Osteoblast (primary cell): ENCODE measurements around the gene OR51S1. TPM values are rescaled to one million over a fixed set of nuclear protein-coding genes. Genes with fewer than 3 reads are reported as not detected.

Source experiments
- DNase-seq: peaks from one replicate; pipeline ENCODE4 v3.0.0; 2011; ENCODE audit warnings: low spot score, mixed read lengths; ENCODE audit not compliant: insufficient read length; ENCODE audit errors: missing footprints
- H2AFZ ChIP-seq: 2 replicates; pipeline ENCODE4 v1.6.0; 2011; ENCODE audit warnings: mild to moderate bottlenecking, low read length
- H3K27ac ChIP-seq: 2 replicates; pipeline ENCODE4 v1.5.1; 2011; ENCODE audit warnings: mild to moderate bottlenecking, low read depth, low read length, moderate library complexity
- H3K27me3 ChIP-seq: 2 replicates; pipeline ENCODE4 v1.6.0; 2012; ENCODE audit warnings: mild to moderate bottlenecking, control low read depth, inconsistent platforms, low read length, moderate library complexity; ENCODE audit not compliant: insufficient read depth
- H3K36me3 ChIP-seq: 2 replicates; pipeline ENCODE4 v1.5.1; 2011; ENCODE audit warnings: mild to moderate bottlenecking, low read length, control low read depth, moderate library complexity; ENCODE audit not compliant: insufficient read depth
- H3K4me1 ChIP-seq: 2 replicates; pipeline ENCODE4 v1.5.1; 2011; ENCODE audit warnings: mild to moderate bottlenecking, low read length, control low read depth, moderate library complexity; ENCODE audit not compliant: insufficient read depth
- H3K4me2 ChIP-seq: 2 replicates; pipeline ENCODE4 v1.6.0; 2011; ENCODE audit warnings: mild to moderate bottlenecking, low read length; ENCODE audit not compliant: insufficient read depth
- H3K4me3 ChIP-seq: fragments of 200-600 bp; sonication (generic); 3 replicates; pipeline ENCODE4 v1.5.1; 2012; ENCODE audit warnings: mild to moderate bottlenecking, low read length, inconsistent platforms; ENCODE audit not compliant: insufficient read depth
- H3K79me2 ChIP-seq: 2 replicates; pipeline ENCODE4 v1.6.0; 2012; ENCODE audit warnings: mild to moderate bottlenecking, low read length, control low read depth, inconsistent platforms; ENCODE audit not compliant: insufficient read depth
- H3K9me3 ChIP-seq: 2 replicates; pipeline ENCODE4 v1.5.1; 2011; ENCODE audit warnings: low read depth, low read length, control low read depth
- H4K20me1 ChIP-seq: 2 replicates; pipeline ENCODE4 v1.6.0; 2012; ENCODE audit warnings: mild to moderate bottlenecking, low read length, control low read depth; ENCODE audit not compliant: insufficient read depth
- total RNA-seq: library from RNA; depleted of rRNA; stranded (reverse); fragments of >200 nt; gene quantifications from 2 replicates; pipeline ENCODE4 v1.2.3, GENCODE V29; 2012
- TF ChIP-seq, protein P1 (sequence below): IDR thresholded peaks from 2 replicates; pipeline ENCODE4 v1.5.1; 2011; ENCODE audit warnings: mild to moderate bottlenecking, low read depth, low read length, moderate library complexity; ENCODE audit errors: extremely low read depth

The OR51S1 gene
- total RNA-seq, 1 donor, result not detected

DNA sequence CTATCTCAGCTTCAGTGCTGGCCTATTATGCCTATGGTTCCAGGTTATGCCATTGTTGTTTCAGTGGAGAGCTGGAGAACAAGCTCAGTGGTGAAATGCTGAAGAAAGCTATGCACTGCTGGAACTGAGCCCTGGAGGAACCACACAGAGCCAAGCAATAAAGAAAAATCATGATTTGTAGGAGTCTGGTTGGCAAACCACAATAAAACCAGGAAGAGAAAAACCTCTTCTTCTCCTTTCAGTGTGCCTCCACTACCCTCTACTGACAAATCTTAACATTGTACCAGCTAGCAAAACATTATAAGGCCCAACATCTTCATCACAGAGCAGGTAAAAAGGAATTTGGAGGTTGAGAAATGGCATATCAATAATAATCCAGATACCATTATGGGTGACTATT, 22.6 kb downstream of the OR51S1 start:
- no peak overlapping the region for H3K4me3 ChIP-seq
- no peak overlapping the region for H3K4me2 ChIP-seq
- H2AFZ ChIP-seq, result no peak overlapping the region
- H4K20me1 ChIP-seq, result no peaks in the 10 kb centered on the region
- H3K27me3 ChIP-seq, result no peaks in the 10 kb centered on the region
- H3K79me2 ChIP-seq, result no peaks in the 10 kb centered on the region
- H3K27ac ChIP-seq, result no peak overlapping the region
- H3K4me1 ChIP-seq, result no peaks in the 10 kb centered on the region
- TF ChIP-seq, protein P1, sequence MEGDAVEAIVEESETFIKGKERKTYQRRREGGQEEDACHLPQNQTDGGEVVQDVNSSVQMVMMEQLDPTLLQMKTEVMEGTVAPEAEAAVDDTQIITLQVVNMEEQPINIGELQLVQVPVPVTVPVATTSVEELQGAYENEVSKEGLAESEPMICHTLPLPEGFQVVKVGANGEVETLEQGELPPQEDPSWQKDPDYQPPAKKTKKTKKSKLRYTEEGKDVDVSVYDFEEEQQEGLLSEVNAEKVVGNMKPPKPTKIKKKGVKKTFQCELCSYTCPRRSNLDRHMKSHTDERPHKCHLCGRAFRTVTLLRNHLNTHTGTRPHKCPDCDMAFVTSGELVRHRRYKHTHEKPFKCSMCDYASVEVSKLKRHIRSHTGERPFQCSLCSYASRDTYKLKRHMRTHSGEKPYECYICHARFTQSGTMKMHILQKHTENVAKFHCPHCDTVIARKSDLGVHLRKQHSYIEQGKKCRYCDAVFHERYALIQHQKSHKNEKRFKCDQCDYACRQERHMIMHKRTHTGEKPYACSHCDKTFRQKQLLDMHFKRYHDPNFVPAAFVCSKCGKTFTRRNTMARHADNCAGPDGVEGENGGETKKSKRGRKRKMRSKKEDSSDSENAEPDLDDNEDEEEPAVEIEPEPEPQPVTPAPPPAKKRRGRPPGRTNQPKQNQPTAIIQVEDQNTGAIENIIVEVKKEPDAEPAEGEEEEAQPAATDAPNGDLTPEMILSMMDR, result peak; percentile 12
- no peaks in the 10 kb centered on the region for H3K36me3 ChIP-seq
- no peaks in the 10 kb centered on the region for H3K9me3 ChIP-seq
- DNase-seq, result no peak

DNA sequence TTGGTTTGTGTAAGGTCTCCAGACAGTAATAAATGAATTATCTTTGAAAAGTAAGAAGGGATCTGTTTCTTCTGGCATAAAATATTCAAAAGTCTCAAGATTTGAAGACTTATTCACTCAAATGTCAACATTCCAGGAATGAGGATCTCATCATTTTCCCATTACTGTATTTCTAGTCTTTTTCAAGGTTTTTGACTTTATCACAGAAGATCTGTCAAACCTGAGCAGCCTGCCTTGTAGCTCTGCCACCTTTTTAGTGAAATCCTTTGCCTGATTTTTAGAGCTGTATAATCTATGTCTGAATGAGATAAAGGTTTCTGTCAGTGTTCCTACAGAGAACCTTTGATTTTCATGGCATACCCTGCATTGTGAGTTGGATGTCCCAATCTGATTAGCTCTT, 23.9 kb downstream of the OR51S1 start:
- no peak for DNase-seq
- Histone ChIP-seq H3K4me3 (no peak overlapping the region), H3K9me3 (no peaks in the 10 kb centered on the region), H3K27me3 (no peaks in the 10 kb centered on the region), H4K20me1 (no peaks in the 10 kb centered on the region), H3K4me2 (no peak overlapping the region), H3K27ac (no peak overlapping the region), H3K79me2 (no peaks in the 10 kb centered on the region), H2AFZ (no peak overlapping the region), H3K36me3 (no peaks in the 10 kb centered on the region), H3K4me1 (peaks cover 2% of the 10 kb centered on the region)
- TF ChIP-seq, protein P1, result no peak

DNA sequence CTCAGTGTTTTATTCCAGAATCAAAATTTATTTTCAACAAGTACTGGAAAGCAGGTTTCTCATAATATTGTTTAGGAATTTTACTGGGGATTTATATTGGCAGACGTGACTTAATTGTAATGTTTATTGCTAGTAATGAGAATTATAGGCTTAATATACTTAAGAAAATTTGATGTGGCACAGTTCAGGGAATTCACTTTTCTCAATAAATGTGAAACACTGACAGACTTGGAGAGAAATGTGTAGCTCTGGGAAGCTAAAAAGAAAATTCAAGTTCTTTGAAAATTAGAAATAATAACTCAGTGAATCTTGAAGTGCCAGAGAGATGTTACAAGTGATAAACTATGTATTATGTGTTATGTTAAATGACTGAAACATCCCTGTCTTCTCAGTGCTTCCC, 28.0 kb downstream of the OR51S1 start, which contains the start of gene OR51F2:
Gene OR51F2, plus strand, starts transcription at position 301 of the 400 bp plus-strand sequence. CDS start 101 bp downstream, outside the sequence.
- no peaks in the 10 kb centered on the region for H3K36me3 ChIP-seq
- H3K4me2 ChIP-seq, result no peak within 1 kb of the TSS
- no peak within 1 kb of the TSS for H2AFZ ChIP-seq
- TF ChIP-seq, protein P1, result no peak
- H3K27me3 ChIP-seq, result no peaks in the 10 kb centered on the region
- no peak for DNase-seq
- H4K20me1 ChIP-seq, result no peaks in the 10 kb centered on the region
- no peak within 1 kb of the TSS for H3K27ac ChIP-seq
- peaks cover 2% of the 10 kb centered on the region for H3K4me1 ChIP-seq
- H3K79me2 ChIP-seq, result no peaks in the 10 kb centered on the region
- no peaks in the 10 kb centered on the region for H3K9me3 ChIP-seq
- H3K4me3 ChIP-seq, result no peak within 1 kb of the TSS

DNA sequence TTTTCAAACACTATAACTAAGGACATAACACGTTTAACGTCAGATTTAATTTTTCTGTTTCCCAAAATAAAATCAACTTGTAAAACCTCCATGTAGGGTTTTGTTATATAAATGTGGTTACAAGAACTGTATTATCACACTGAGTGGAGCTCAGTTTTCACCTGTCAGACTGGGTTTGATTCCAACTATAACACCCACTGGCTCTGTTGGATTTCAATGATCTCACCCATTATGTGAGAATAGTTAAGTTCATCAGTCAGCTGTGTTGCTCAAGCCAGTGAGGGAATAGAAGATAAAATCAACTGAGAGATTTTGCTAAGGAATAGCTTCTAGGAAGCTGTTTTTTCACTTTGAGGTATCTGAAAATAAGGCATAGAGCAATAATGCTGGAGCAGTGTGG, 39.8 kb downstream of the OR51S1 start:
- H3K4me2 ChIP-seq, result no peak overlapping the region
- no peaks in the 10 kb centered on the region for H4K20me1 ChIP-seq
- no peaks in the 10 kb centered on the region for H3K36me3 ChIP-seq
- no peak overlapping the region for H3K4me3 ChIP-seq
- H3K4me1 ChIP-seq, result no peaks in the 10 kb centered on the region
- TF ChIP-seq, protein P1, result no peak
- H3K27ac ChIP-seq, result no peak overlapping the region
- H3K79me2 ChIP-seq, result no peaks in the 10 kb centered on the region
- H2AFZ ChIP-seq, result no peak overlapping the region
- H3K27me3 ChIP-seq, result no peaks in the 10 kb centered on the region
- DNase-seq, result no peak
- no peaks in the 10 kb centered on the region for H3K9me3 ChIP-seq
